Measurements from ENCODE around the gene DNAJA2.

DNA sequence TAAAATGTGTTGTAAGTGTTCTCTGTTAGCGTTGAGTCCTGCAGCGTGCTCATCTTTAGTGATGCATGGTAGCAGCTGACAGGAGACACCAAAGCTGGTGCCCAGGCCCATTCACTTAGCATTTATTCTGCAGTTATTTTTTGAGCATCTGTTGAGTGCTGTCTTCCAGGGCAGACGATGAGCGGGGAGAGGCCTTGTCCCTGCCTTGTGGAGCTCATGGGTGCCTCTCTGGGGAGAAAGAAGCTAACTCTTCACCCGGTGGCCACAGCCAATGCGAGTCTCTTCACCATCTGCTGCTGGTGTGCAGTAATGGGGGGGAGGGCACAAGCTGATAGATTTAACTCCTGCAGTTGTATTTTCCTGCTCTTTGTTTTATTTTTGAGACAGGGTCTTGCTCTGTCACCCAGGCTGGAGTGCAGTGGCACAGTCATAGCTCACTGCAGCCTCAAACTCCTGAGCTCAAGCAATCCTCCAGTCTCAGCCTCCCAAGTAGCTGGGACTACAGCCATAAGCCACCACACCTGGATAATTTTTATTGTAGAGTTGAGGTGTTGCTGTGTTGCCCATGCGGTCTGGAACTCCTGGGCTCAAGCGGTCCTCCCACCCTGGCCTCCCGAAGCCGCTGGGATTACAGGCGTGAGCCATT lies 58.8 kb downstream of the DNAJA2 start:
- TF ChIP-seq POLR2AphosphoS5 (IDR thresholded peaks at IDR 0.05) (no peak), POLR2A (IDR thresholded peaks at IDR 0.05) (no peak), EP300 (IDR thresholded peaks at IDR 0.05) (no peak)
- TF ChIP-seq, protein P1, sequence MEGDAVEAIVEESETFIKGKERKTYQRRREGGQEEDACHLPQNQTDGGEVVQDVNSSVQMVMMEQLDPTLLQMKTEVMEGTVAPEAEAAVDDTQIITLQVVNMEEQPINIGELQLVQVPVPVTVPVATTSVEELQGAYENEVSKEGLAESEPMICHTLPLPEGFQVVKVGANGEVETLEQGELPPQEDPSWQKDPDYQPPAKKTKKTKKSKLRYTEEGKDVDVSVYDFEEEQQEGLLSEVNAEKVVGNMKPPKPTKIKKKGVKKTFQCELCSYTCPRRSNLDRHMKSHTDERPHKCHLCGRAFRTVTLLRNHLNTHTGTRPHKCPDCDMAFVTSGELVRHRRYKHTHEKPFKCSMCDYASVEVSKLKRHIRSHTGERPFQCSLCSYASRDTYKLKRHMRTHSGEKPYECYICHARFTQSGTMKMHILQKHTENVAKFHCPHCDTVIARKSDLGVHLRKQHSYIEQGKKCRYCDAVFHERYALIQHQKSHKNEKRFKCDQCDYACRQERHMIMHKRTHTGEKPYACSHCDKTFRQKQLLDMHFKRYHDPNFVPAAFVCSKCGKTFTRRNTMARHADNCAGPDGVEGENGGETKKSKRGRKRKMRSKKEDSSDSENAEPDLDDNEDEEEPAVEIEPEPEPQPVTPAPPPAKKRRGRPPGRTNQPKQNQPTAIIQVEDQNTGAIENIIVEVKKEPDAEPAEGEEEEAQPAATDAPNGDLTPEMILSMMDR (IDR thresholded peaks at IDR 0.05) = no peak
